ENCODE data around the gene SIGLEC12. TPM values are rescaled to one million over a fixed set of nuclear protein-coding genes. Genes with fewer than 3 reads are reported as not detected.

The SIGLEC12 gene
- total and polyA plus RNA-seq, 7 donors, result 0.05 to 0.20 (median 0.13) TPM; not detected in 2

GRCh38 chr19:51544038-51544437 lies 42.4 kb upstream of the SIGLEC12 start:
- WGBS, 3 donors, result 78 to 81% (median 80%) methylated on average over 6 of the region's 6 CpGs
- Histone ChIP-seq H3K4me3 (no peak overlapping the region), H3K36me3 (ENCODE audit: insufficient read depth in 1 of 2, low read depth in 1 of 2) (no peaks in the 10 kb centered on the region), H3K27ac (no peak overlapping the region), H3K27me3 (ENCODE audit: insufficient read depth in 3 of 3, low read length in 2 of 3) (peaks cover 0 to 13% (median 2%) of the 10 kb centered on the region in 3 donors), H3K9me3 (no peaks in the 10 kb centered on the region), H3K4me1 (no peaks in the 10 kb centered on the region)
- ATAC-seq (no peak), DNase-seq (no peak)
- intact Hi-C loops (cut with DNase I), result no loop called here
- no peak for TF ChIP-seq CTCF (IDR thresholded peaks at IDR 0.05)

GRCh38 chr19:51542699-51543098 lies 41.1 kb upstream of the SIGLEC12 start:
- Histone ChIP-seq H3K27me3 (ENCODE audit: insufficient read depth in 3 of 3, low read length in 2 of 3) (peaks cover 0 to 21% (median under 1%) of the 10 kb centered on the region in 3 donors), H3K27ac (no peak overlapping the region), H3K36me3 (ENCODE audit: insufficient read depth in 1 of 2, low read depth in 1 of 2) (no peaks in the 10 kb centered on the region), H3K9me3 (no peaks in the 10 kb centered on the region), H3K4me3 (no peak overlapping the region), H3K4me1 (no peaks in the 10 kb centered on the region)
- DNase-seq (no peak), ATAC-seq (no peak)
- 55 to 74% (median 69%) methylated on average over 5 of the region's 5 CpGs for WGBS, 3 donors
- no peak for TF ChIP-seq CTCF (IDR thresholded peaks at IDR 0.05)
- intact Hi-C loops (cut with DNase I), result no loop called here

GRCh38 chr19:51541458-51542357 lies 40.1 kb upstream of the SIGLEC12 start:
- Histone ChIP-seq H3K4me1 (no peaks in the 10 kb centered on the region), H3K27ac (no peak overlapping the region), H3K9me3 (no peaks in the 10 kb centered on the region), H3K36me3 (ENCODE audit: insufficient read depth in 1 of 2, low read depth in 1 of 2) (no peaks in the 10 kb centered on the region), H3K27me3 (ENCODE audit: insufficient read depth in 3 of 3, low read length in 2 of 3) (peaks cover 0 to 27% (median 0%) of the 10 kb centered on the region in 3 donors), H3K4me3 (no peak overlapping the region)
- 52 to 56% (median 56%) methylated on average over 10 of the region's 10 CpGs for WGBS, 3 donors
- no peak for TF ChIP-seq CTCF (IDR thresholded peaks at IDR 0.05)
- ATAC-seq, result no peak
- intact Hi-C loops (cut with DNase I), result no loop called here
- no peak for DNase-seq

- WGBS, 3 donors, result 78 to 85% (median 84%) methylated on average over 4 of the region's 4 CpGs
- ATAC-seq (no peak), DNase-seq (no peak)
- H3K36me3 ChIP-seq (ENCODE audit: insufficient read depth in 1 of 2, low read depth in 1 of 2), result no peaks in the 10 kb centered on the region
- intact Hi-C loops (cut with DNase I), result no loop called here
- H3K4me1 ChIP-seq, result no peaks in the 10 kb centered on the region
- no peaks in the 10 kb centered on the region for H3K9me3 ChIP-seq
- no peak for TF ChIP-seq CTCF (IDR thresholded peaks at IDR 0.05)
- H3K27ac ChIP-seq, result no peak overlapping the region
- peaks cover 0 to 25% (median 0%) of the 10 kb centered on the region in 3 donors for H3K27me3 ChIP-seq (ENCODE audit: insufficient read depth in 3 of 3, low read length in 2 of 3)
- no peak overlapping the region for H3K4me3 ChIP-seq
Observed at GRCh38 chr19:51539821-51540366, 38.3 kb upstream of the SIGLEC12 start.
